ENCODE data around the gene DENND1B.

- TF ChIP-seq CTCF (IDR thresholded peaks at IDR 0.05) = no peak
- TF ChIP-seq POLR2A (IDR thresholded peaks at IDR 0.05) = no peak
Observed at GRCh38 chr1:197685785-197686184, 89.5 kb downstream of the DENND1B start.

Data from breast epithelium (tissue), 3 donors.